ENCODE measurements around the gene SPSB4.
A peak's percentile ranks its signal among the peaks of the same experiment; 100 is the strongest.

The SPSB4 gene

DNA sequence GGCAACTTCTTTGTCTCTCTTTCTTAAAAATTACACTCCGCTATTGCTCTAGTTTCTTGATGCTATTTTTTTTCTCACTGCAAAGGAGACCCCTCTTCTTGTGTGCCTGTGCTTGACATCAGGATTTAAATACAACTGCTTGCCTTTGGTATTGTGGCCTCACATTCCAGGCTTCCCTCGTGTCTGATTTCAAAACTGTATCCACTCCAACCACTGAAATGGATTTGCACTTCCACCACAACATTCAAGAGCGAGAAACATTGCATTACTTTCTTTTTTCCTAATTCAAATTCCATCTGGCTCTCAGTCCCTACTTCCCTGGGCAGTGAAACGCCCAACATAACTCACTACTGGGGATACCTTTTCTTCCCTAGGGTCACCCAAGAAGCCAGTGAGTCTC, 130.0 kb downstream of the SPSB4 start:
- DNase-seq (ENCODE audit: insufficient read length) (no peak), FAIRE-seq (no peak)
- no peak for TF ChIP-seq TAF1 (IDR thresholded peaks at IDR 0.05; ENCODE audit: borderline replicate concordance, low read depth, low read length)
- no peak for TF ChIP-seq POLR2A (IDR thresholded peaks at IDR 0.05; ENCODE audit: low read depth, low read length)
- TF ChIP-seq POLR2AphosphoS5 (IDR thresholded peaks at IDR 0.05; ENCODE audit: low read depth, low read length) = no peak

GRCh38 chr3:141181819-141182218, 130.7 kb downstream of the SPSB4 start:
- no peak for FAIRE-seq
- DNase-seq (ENCODE audit: insufficient read length) = no peak
- no peak for TF ChIP-seq POLR2AphosphoS5 (IDR thresholded peaks at IDR 0.05; ENCODE audit: low read depth, low read length)
- no peak for TF ChIP-seq POLR2A (IDR thresholded peaks at IDR 0.05; ENCODE audit: low read depth, low read length)
- TF ChIP-seq TAF1 (IDR thresholded peaks at IDR 0.05; ENCODE audit: borderline replicate concordance, low read depth, low read length) = no peak

- DNase-seq (ENCODE audit: insufficient read length) = no peak
- TF ChIP-seq TAF1 (IDR thresholded peaks at IDR 0.05; ENCODE audit: borderline replicate concordance, low read depth, low read length) = no peak
- TF ChIP-seq POLR2AphosphoS5 (IDR thresholded peaks at IDR 0.05; ENCODE audit: low read depth, low read length) = no peak
- no peak for TF ChIP-seq POLR2A (IDR thresholded peaks at IDR 0.05; ENCODE audit: low read depth, low read length)
- FAIRE-seq = no peak
These were observed 132.5 kb downstream of the SPSB4 start for GRCh38 chr3:141183606-141184005.

- no peak for DNase-seq (ENCODE audit: insufficient read length)
- no peak for TF ChIP-seq POLR2AphosphoS5 (IDR thresholded peaks at IDR 0.05; ENCODE audit: low read depth, low read length)
- no peak for TF ChIP-seq TAF1 (IDR thresholded peaks at IDR 0.05; ENCODE audit: borderline replicate concordance, low read depth, low read length)
- TF ChIP-seq POLR2A (IDR thresholded peaks at IDR 0.05; ENCODE audit: low read depth, low read length) = no peak
- FAIRE-seq = no peak
These were observed 133.3 kb downstream of the SPSB4 start for GRCh38 chr3:141184430-141184829.

- DNase-seq (ENCODE audit: insufficient read length) = no peak
- no peak for FAIRE-seq
These were observed 140.1 kb downstream of the SPSB4 start for GRCh38 chr3:141191097-141191749.

DNA sequence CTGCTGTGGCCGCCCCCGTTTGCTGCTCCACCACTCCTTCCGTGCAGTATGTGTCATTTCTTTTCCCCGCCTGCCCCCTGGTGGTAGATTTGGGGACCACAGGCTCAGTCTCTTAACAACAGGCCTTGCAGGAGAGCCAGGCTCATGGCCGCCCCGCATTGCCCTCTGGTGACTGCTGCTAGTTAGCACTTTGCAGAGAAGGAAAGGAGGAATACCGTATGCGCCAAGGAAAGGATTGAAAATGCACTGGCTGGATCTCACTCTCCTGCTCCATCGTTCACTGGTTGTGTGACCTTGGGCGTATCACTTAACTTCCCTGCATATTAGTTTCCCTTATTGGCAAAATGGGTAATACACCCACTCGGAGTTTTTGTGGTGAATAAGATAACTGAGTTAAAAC, 141.2 kb downstream of the SPSB4 start:
- DNase-seq (ENCODE audit: insufficient read length) (peak; percentile 37), FAIRE-seq (peak; percentile 99)
- TF ChIP-seq POLR2AphosphoS5 (IDR thresholded peaks at IDR 0.05; ENCODE audit: low read depth, low read length) = no peak
- no peak for TF ChIP-seq TAF1 (IDR thresholded peaks at IDR 0.05; ENCODE audit: borderline replicate concordance, low read depth, low read length)
- TF ChIP-seq POLR2A (IDR thresholded peaks at IDR 0.05; ENCODE audit: low read depth, low read length) = no peak

More at GRCh38 chr3:141191097-141191749, 140.1 kb downstream of the SPSB4 start:
- no peak for TF ChIP-seq POLR2AphosphoS5 (IDR thresholded peaks at IDR 0.05; ENCODE audit: low read depth, low read length)
- TF ChIP-seq TAF1 (IDR thresholded peaks at IDR 0.05; ENCODE audit: borderline replicate concordance, low read depth, low read length) = no peak
- TF ChIP-seq POLR2A (IDR thresholded peaks at IDR 0.05; ENCODE audit: low read depth, low read length) = no peak

GRCh38 chr3:141193066-141193830, 142.1 kb downstream of the SPSB4 start:
- TF ChIP-seq POLR2A (IDR thresholded peaks at IDR 0.05; ENCODE audit: low read depth, low read length) (no peak), POLR2AphosphoS5 (IDR thresholded peaks at IDR 0.05; ENCODE audit: low read depth, low read length) (no peak), TAF1 (IDR thresholded peaks at IDR 0.05; ENCODE audit: borderline replicate concordance, low read depth, low read length) (no peak)
- DNase-seq (ENCODE audit: insufficient read length) (no peak), FAIRE-seq (no peak)
